Gastroesophageal sphincter (tissue), 4 donors: ENCODE data around the gene PNLIP. TPM values are rescaled to one million over a fixed set of nuclear protein-coding genes. Genes with fewer than 3 reads are reported as not detected.

Experiments
- ATAC-seq: fragments of 150-250 bp; one replicate; pipeline ENCODE4 v1.9.1; 2016; ENCODE audit warnings: mild to moderate bottlenecking, moderate library complexity
- H3K27ac ChIP-seq, 4 donors: fragments of 200-600 bp; sonication (generic) in 3 of 4; 1 replicate in 3 of 4; 2 replicates in 1 of 4; pipeline ENCODE4 v1.5.1; 2016 to 2019
- H3K27me3 ChIP-seq: fragments of 200-600 bp; sonication (generic); one replicate; pipeline ENCODE4 v1.5.1; 2019
- H3K36me3 ChIP-seq, 2 donors: fragments of 200-600 bp; sonication (generic); one replicate each; pipeline ENCODE4 v1.5.1; 2019; ENCODE audit warnings: control low read depth in 1 of 2
- H3K4me1 ChIP-seq, 3 donors: fragments of 200-600 bp; sonication (generic); 1 replicate in 2 of 3; 2 replicates in 1 of 3; pipeline ENCODE4 v1.5.1; 2016 to 2019; ENCODE audit warnings: control low read depth in 2 of 3
- H3K4me3 ChIP-seq, 2 donors: fragments of 200-600 bp; sonication (generic); one replicate each; pipeline ENCODE4 v1.5.1; 2019; ENCODE audit warnings: mild to moderate bottlenecking in 1 of 2, moderate library complexity in 1 of 2
- H3K9me3 ChIP-seq, 3 donors: fragments of 200-600 bp; sonication (generic); one replicate each; pipeline ENCODE4 v1.5.1; 2017 to 2019; ENCODE audit warnings: control low read depth in 2 of 3
- CTCF ChIP-seq, 4 experiments: fragments of 200-600 bp in 2 of 4; fragments of 450-650 bp in 2 of 4; sonication (generic) in 1 of 4; IDR thresholded peaks; one replicate each; pipeline ENCODE4 v1.5.1; 2017 to 2019; ENCODE audit warnings: antibody characterized with exemption in 4 of 4, mild to moderate bottlenecking in 2 of 4, moderate library complexity in 2 of 4
- EP300 ChIP-seq: sonication (generic); formaldehyde crosslinking; IDR thresholded peaks from one replicate; pipeline ENCODE4 v1.6.1; 2017; ENCODE audit warnings: antibody characterized with exemption, mild to moderate bottlenecking
- POLR2A ChIP-seq, 2 donors: fragments of 450-650 bp; IDR thresholded peaks; one replicate each; pipeline ENCODE4 v1.6.1; 2017; ENCODE audit warnings: antibody characterized with exemption in 2 of 2, mild to moderate bottlenecking in 2 of 2, moderate library complexity in 1 of 2
- POLR2AphosphoS5 ChIP-seq: sonication (generic); formaldehyde crosslinking; IDR thresholded peaks from one replicate; pipeline ENCODE4 v1.6.1; 2017; ENCODE audit warnings: antibody characterized with exemption
- WGBS, 2 donors: methylation state at CpG; one replicate each; pipeline ENCODE4 v1.1.5; 2018; ENCODE audit warnings: low coverage in 1 of 2; 5-methylcytosine and 5-hydroxymethylcytosine counted together
- total RNA-seq, 4 donors: library from RNA; depleted of rRNA; stranded (reverse); fragments of >200 nt; gene quantifications; one replicate each; pipeline ENCODE4 v1.1.0, GENCODE V29; 2016

The PNLIP gene
- total RNA-seq, 4 donors from 2014 or later, result not detected

GRCh38 chr10:116522803-116523381 is 22.8 kb upstream of the PNLIP start:
- Histone ChIP-seq H3K27ac (no peak overlapping the region), H3K4me1 (no peaks in the 10 kb centered on the region), H3K4me3 (no peak overlapping the region), H3K9me3 (no peaks in the 10 kb centered on the region), H3K36me3 (no peaks in the 10 kb centered on the region), H3K27me3 (peaks cover 17% of the 10 kb centered on the region)
- TF ChIP-seq POLR2AphosphoS5, result no peak
- no peak for TF ChIP-seq EP300
- ATAC-seq, result no peak
- 76 to 94% methylated on average over 3 to 6 of the region's 8 CpGs for WGBS, 2 donors

- Histone ChIP-seq H3K36me3 (no peaks in the 10 kb centered on the region), H3K9me3 (no peaks in the 10 kb centered on the region), H3K27me3 (peaks cover 17% of the 10 kb centered on the region), H3K4me1 (no peaks in the 10 kb centered on the region), H3K4me3 (no peak overlapping the region), H3K27ac (no peak overlapping the region)
- no peak for ATAC-seq
- 94% methylated on average over 3 of the region's 3 CpGs; no CpG with 5 or more reads in 1 of the 2 donors for WGBS, 2 donors
- no peak for TF ChIP-seq POLR2AphosphoS5
- TF ChIP-seq POLR2A (IDR thresholded peaks at IDR 0.05), result no peak
- TF ChIP-seq CTCF (IDR thresholded peaks at IDR 0.05), result no peak
- no peak for TF ChIP-seq EP300
Measured at GRCh38 chr10:116524736-116525135, 21.0 kb upstream of the PNLIP start.

GRCh38 chr10:116526219-116526618 is 19.5 kb upstream of the PNLIP start:
- Histone ChIP-seq H3K36me3 (no peaks in the 10 kb centered on the region), H3K4me3 (no peak overlapping the region), H3K9me3 (peaks cover 0 to 8% (median 0%) of the 10 kb centered on the region in 3 donors), H3K4me1 (no peaks in the 10 kb centered on the region), H3K27ac (no peak overlapping the region), H3K27me3 (peaks cover 17% of the 10 kb centered on the region)
- ATAC-seq, result no peak
- WGBS, 2 donors, result 27 to 54% methylated on average over 3 of the region's 3 CpGs
- no peak for TF ChIP-seq POLR2A (IDR thresholded peaks at IDR 0.05)

GRCh38 chr10:116536810-116537209 is 8.9 kb upstream of the PNLIP start:
- TF ChIP-seq CTCF (IDR thresholded peaks at IDR 0.05) (no peak), POLR2AphosphoS5 (no peak), EP300 (no peak), POLR2A (IDR thresholded peaks at IDR 0.05) (no peak)
- no peak for ATAC-seq
- Histone ChIP-seq H3K9me3 (peaks cover 0 to 5% (median 0%) of the 10 kb centered on the region in 3 donors), H3K4me3 (no peak overlapping the region), H3K27me3 (no peaks in the 10 kb centered on the region), H3K4me1 (no peaks in the 10 kb centered on the region), H3K36me3 (no peaks in the 10 kb centered on the region), H3K27ac (no peak overlapping the region)
- WGBS, 2 donors, result 83 to 100% methylated on average over 2 of the region's 2 CpGs

- H3K36me3 ChIP-seq, result no peaks in the 10 kb centered on the region
- ATAC-seq, result no peak
- no peaks in the 10 kb centered on the region for H3K27me3 ChIP-seq
- H3K4me3 ChIP-seq, result no peak overlapping the region
- H3K4me1 ChIP-seq, result no peaks in the 10 kb centered on the region
- H3K9me3 ChIP-seq, result peaks cover 0 to 5% (median 0%) of the 10 kb centered on the region in 3 donors
- no peak for TF ChIP-seq CTCF (IDR thresholded peaks at IDR 0.05)
- TF ChIP-seq EP300, result no peak
- TF ChIP-seq POLR2AphosphoS5, result no peak
- no peak for TF ChIP-seq POLR2A (IDR thresholded peaks at IDR 0.05)
- H3K27ac ChIP-seq, result no peak overlapping the region
Measured at GRCh38 chr10:116538456-116538855, 7.3 kb upstream of the PNLIP start.

- Histone ChIP-seq H3K9me3 (peaks cover 0 to 5% (median 0%) of the 10 kb centered on the region in 3 donors), H3K27me3 (no peaks in the 10 kb centered on the region), H3K4me3 (no peak overlapping the region), H3K27ac (no peak overlapping the region), H3K36me3 (no peaks in the 10 kb centered on the region), H3K4me1 (no peaks in the 10 kb centered on the region)
- no peak for TF ChIP-seq POLR2AphosphoS5
- TF ChIP-seq POLR2A (IDR thresholded peaks at IDR 0.05), result no peak
- no peak for TF ChIP-seq CTCF (IDR thresholded peaks at IDR 0.05)
- no peak for TF ChIP-seq EP300
- ATAC-seq, result no peak
Measured at GRCh38 chr10:116538992-116539391, 6.7 kb upstream of the PNLIP start.
